Transverse colon (tissue), 4 donors: ENCODE measurements around the gene FRY. TPM values are rescaled to one million over a fixed set of nuclear protein-coding genes. Genes with fewer than 3 reads are reported as not detected.

Experiments
- DNase-seq: peaks from one replicate; pipeline ENCODE4 v3.0.0-alpha.2; 2019
- H3K27ac ChIP-seq, 4 donors: fragments of 200-600 bp; sonication (generic); 2 replicates each; pipeline ENCODE4 v1.5.1; 2016 to 2018; ENCODE audit warnings: inconsistent platforms in 4 of 4
- H3K27me3 ChIP-seq: fragments of 200-600 bp; sonication (generic); 2 replicates; pipeline ENCODE4 v1.5.1; 2017; ENCODE audit warnings: inconsistent platforms
- H3K36me3 ChIP-seq, 4 donors: fragments of 200-600 bp; sonication (generic); 2 replicates each; pipeline ENCODE4 v1.5.1; 2017 to 2019; ENCODE audit warnings: inconsistent platforms in 4 of 4
- H3K4me1 ChIP-seq, 4 donors: fragments of 200-600 bp; sonication (generic); 2 replicates each; pipeline ENCODE4 v1.5.1; 2017 to 2020; ENCODE audit warnings: inconsistent platforms in 4 of 4
- H3K4me3 ChIP-seq, 4 donors: fragments of 200-600 bp; sonication (generic); 1 replicate in 1 of 4; 2 replicates in 3 of 4; pipeline versions ENCODE4 v1.5.1 to v1.6.1; 2017 to 2019; ENCODE audit warnings: inconsistent platforms in 4 of 4
- H3K9me3 ChIP-seq, 2 donors: fragments of 200-600 bp; sonication (generic); 2 replicates each; pipeline ENCODE4 v1.5.1; 2017 to 2019; ENCODE audit warnings: inconsistent platforms in 2 of 2
- CTCF ChIP-seq, 5 experiments: fragments of 200-600 bp in 3 of 5; fragments of 450-650 bp in 2 of 5; sonication (generic) in 3 of 5; IDR thresholded peaks; 1 replicate in 2 of 5; 2 replicates in 3 of 5; pipeline ENCODE4 v1.5.1; 2016 to 2017; ENCODE audit warnings: antibody characterized with exemption in 5 of 5, inconsistent platforms in 3 of 5, mild to moderate bottlenecking in 2 of 5, moderate library complexity in 1 of 5
- EP300 ChIP-seq: sonication (generic); formaldehyde crosslinking; IDR thresholded peaks from one replicate; pipeline ENCODE4 v1.6.1; 2017; ENCODE audit warnings: antibody characterized with exemption, low read depth
- POLR2A ChIP-seq: fragments of 450-650 bp; IDR thresholded peaks from one replicate; pipeline ENCODE4 v1.6.1; 2016; ENCODE audit warnings: antibody characterized with exemption, mild to moderate bottlenecking, moderate library complexity
- POLR2AphosphoS5 ChIP-seq, 3 donors: sonication (generic); formaldehyde crosslinking; IDR thresholded peaks; one replicate each; pipeline ENCODE4 v1.6.1; 2016; ENCODE audit warnings: antibody characterized with exemption in 3 of 3
- WGBS, 2 donors: methylation state at CpG; one replicate each; pipeline ENCODE4 v1.1.5; 2018; ENCODE audit warnings: low coverage in 1 of 2; 5-methylcytosine and 5-hydroxymethylcytosine counted together
- in situ Hi-C, 4 donors: fragments of 200-750 bp; cut with MboI; loops; one replicate each; pipeline versions ENCODE4 v1.15.0 to v1.15.1; 2017; ENCODE audit warnings: low sequenced_read_pairs in 3 of 4, low pct_ligation_motif_present in 1 of 4, low pct_unique_long_range_greater_than_20kb in 1 of 4
- intact Hi-C: fragments of 100-400 bp; cut with DNase I; formaldehyde crosslinking; loops from one replicate; pipeline ENCODE4 v1.15.1; 2023; ENCODE audit warnings: low total_unique reads
- total RNA-seq, 4 donors: library from RNA; depleted of rRNA; stranded (reverse); fragments of >200 nt; gene quantifications; one replicate each; pipeline ENCODE4 v1.1.0, GENCODE V29; 2016

The FRY gene
- total RNA-seq, 4 donors from 2014 or later = 6.7 to 42.6 (median 12.4) TPM

GRCh38 chr13:32248801-32249200, 217.2 kb downstream of the FRY start:
- Histone ChIP-seq H3K4me1 (peaks cover 0 to 22% (median 4%) of the 10 kb centered on the region in 4 donors), H3K9me3 (no peaks in the 10 kb centered on the region), H3K27ac (no peak overlapping the region), H3K27me3 (no peaks in the 10 kb centered on the region), H3K36me3 (no peaks in the 10 kb centered on the region), H3K4me3 (no peak overlapping the region)
- DNase-seq = peak; percentile 17
- 57 to 73% methylated on average over 2 to 3 of the region's 3 CpGs for WGBS, 2 donors
- TF ChIP-seq POLR2A = no peak
- TF ChIP-seq POLR2AphosphoS5 (IDR thresholded peaks at IDR 0.05) = no peak
- TF ChIP-seq CTCF (IDR thresholded peaks at IDR 0.05) = no peak
- no peak for TF ChIP-seq EP300
- in situ Hi-C loops = no loop called here
- intact Hi-C loops = no loop called here

- in situ Hi-C loops = no loop called here
- Histone ChIP-seq H3K27me3 (no peaks in the 10 kb centered on the region), H3K9me3 (no peaks in the 10 kb centered on the region), H3K4me1 (peaks cover 0 to 31% (median 6%) of the 10 kb centered on the region in 4 donors), H3K4me3 (no peak overlapping the region), H3K36me3 (no peaks in the 10 kb centered on the region), H3K27ac (peak overlapping the region; percentile 66 to 72 (median 70))
- no peak for DNase-seq
- 82 to 91% methylated on average over 3 to 4 of the region's 4 CpGs for WGBS, 2 donors
- intact Hi-C loops = no loop called here
- TF ChIP-seq POLR2A (no peak), POLR2AphosphoS5 (IDR thresholded peaks at IDR 0.05) (no peak), CTCF (IDR thresholded peaks at IDR 0.05) (no peak), EP300 (no peak)
These were observed 221.4 kb downstream of the FRY start for GRCh38 chr13:32252812-32253438.

- H3K4me3 ChIP-seq = peak overlapping the region in 3 of 4 donors; percentile 11 to 35 (median 15)
- in situ Hi-C loops = no loop called here
These were observed 222.4 kb downstream of the FRY start for GRCh38 chr13:32253911-32254399.

GRCh38 chr13:32254416-32254815, 222.8 kb downstream of the FRY start:
- TF ChIP-seq POLR2AphosphoS5 (IDR thresholded peaks at IDR 0.05) (no peak), EP300 (no peak), CTCF (IDR thresholded peaks at IDR 0.05) (no peak), POLR2A (no peak)
- no peaks in the 10 kb centered on the region for H3K9me3 ChIP-seq
- in situ Hi-C loops (no loop called here), intact Hi-C loops (no loop called here)
- H3K27ac ChIP-seq = peak overlapping the region; percentile 66 to 72 (median 70)
- no peaks in the 10 kb centered on the region for H3K27me3 ChIP-seq
- DNase-seq = no peak
- H3K36me3 ChIP-seq = no peaks in the 10 kb centered on the region
- 18 to 26% methylated on average over 3 of the region's 3 CpGs for WGBS, 2 donors
- peak overlapping the region in 2 of 4 donors; percentile 11 to 35 for H3K4me3 ChIP-seq
- peaks cover 0 to 31% (median 6%) of the 10 kb centered on the region in 4 donors for H3K4me1 ChIP-seq

More at GRCh38 chr13:32253911-32254399, 222.4 kb downstream of the FRY start:
- intact Hi-C loops = no loop called here
- Histone ChIP-seq H3K27me3 (no peaks in the 10 kb centered on the region), H3K36me3 (no peaks in the 10 kb centered on the region), H3K4me1 (peaks cover 0 to 31% (median 6%) of the 10 kb centered on the region in 4 donors), H3K27ac (peak overlapping the region; percentile 66 to 72 (median 70)), H3K9me3 (no peaks in the 10 kb centered on the region)
- no peak for DNase-seq
- TF ChIP-seq EP300 (no peak), CTCF (IDR thresholded peaks at IDR 0.05) (no peak), POLR2AphosphoS5 (IDR thresholded peaks at IDR 0.05) (peak in 1 of 3 donors; percentile 14), POLR2A (no peak)
- WGBS, 2 donors = 29 to 51% methylated on average over 10 to 14 of the region's 14 CpGs
